CD4-positive, alpha-beta T cell treated with Interleukin-15 for 1 hour (primary cell): ENCODE results near the gene SMIM38.

Experiments used
- DNase-seq: peaks from one replicate; pipeline ENCODE4 v3.0.0-alpha.2; 2020

The SMIM38 gene

GRCh38 chr11:69162505-69162904 lies 6.8 kb downstream of the SMIM38 start:
- DNase-seq, result no peak

GRCh38 chr11:69163842-69164241 lies 8.1 kb downstream of the SMIM38 start:
- no peak for DNase-seq

- DNase-seq, result no peak
Observed at GRCh38 chr11:69164824-69165223, 9.1 kb downstream of the SMIM38 start.

GRCh38 chr11:69165775-69166174 lies 10.0 kb downstream of the SMIM38 start:
- DNase-seq, result no peak

- peak; percentile 25 for DNase-seq
Observed at GRCh38 chr11:69166218-69167115, 10.7 kb downstream of the SMIM38 start.

- DNase-seq, result no peak
Observed at GRCh38 chr11:69167130-69167915, 11.6 kb downstream of the SMIM38 start.

GRCh38 chr11:69167916-69168691 lies 12.4 kb downstream of the SMIM38 start:
- no peak for DNase-seq

GRCh38 chr11:69169479-69169878 lies 13.7 kb downstream of the SMIM38 start:
- DNase-seq, result no peak

GRCh38 chr11:69170704-69171103 lies 15.0 kb downstream of the SMIM38 start:
- DNase-seq, result no peak

GRCh38 chr11:69171476-69172240 lies 15.9 kb downstream of the SMIM38 start:
- DNase-seq, result no peak

GRCh38 chr11:69172674-69173073 lies 16.9 kb downstream of the SMIM38 start:
- DNase-seq, result no peak

- no peak for DNase-seq
Observed at GRCh38 chr11:69173331-69173730, 17.6 kb downstream of the SMIM38 start.

- no peak for DNase-seq
Observed at GRCh38 chr11:69173925-69174581, 18.3 kb downstream of the SMIM38 start.

- DNase-seq, result no peak
Observed at GRCh38 chr11:69174841-69175240, 19.1 kb downstream of the SMIM38 start.

- DNase-seq, result no peak
Observed at GRCh38 chr11:69178819-69179482, 23.2 kb downstream of the SMIM38 start.

GRCh38 chr11:69180226-69180625 lies 24.5 kb downstream of the SMIM38 start:
- DNase-seq, result no peak

- DNase-seq, result no peak
Observed at GRCh38 chr11:69180726-69181125, 25.0 kb downstream of the SMIM38 start.

GRCh38 chr11:69183613-69184012 lies 27.9 kb downstream of the SMIM38 start:
- DNase-seq, result no peak

- no peak for DNase-seq
Observed at GRCh38 chr11:69186316-69187260, 30.9 kb downstream of the SMIM38 start.

GRCh38 chr11:69187540-69188065 lies 31.9 kb downstream of the SMIM38 start:
- DNase-seq, result no peak
